Muscle of leg (tissue), 11 donors: ENCODE data around the gene LSP1. TPM values are rescaled to one million over a fixed set of nuclear protein-coding genes. Genes with fewer than 3 reads are reported as not detected.

Source experiments
- DNase-seq: peaks from one replicate; pipeline ENCODE4 v3.0.0; 2013
- H3K27ac ChIP-seq: one replicate; pipeline ENCODE4 v1.5.1; 2013; ENCODE audit warnings: mild to moderate bottlenecking, low read length, control low read depth
- H3K27me3 ChIP-seq: one replicate; pipeline ENCODE4 v1.6.1; 2013; ENCODE audit warnings: low read length; ENCODE audit not compliant: control insufficient read depth, insufficient read depth
- H3K36me3 ChIP-seq: one replicate; pipeline ENCODE4 v1.6.1; 2013; ENCODE audit warnings: low read length; ENCODE audit not compliant: control insufficient read depth, insufficient read depth
- H3K4me1 ChIP-seq: one replicate; pipeline ENCODE4 v1.6.1; 2013; ENCODE audit warnings: low read length; ENCODE audit not compliant: control insufficient read depth, insufficient read depth
- H3K4me3 ChIP-seq: one replicate; pipeline ENCODE4 v1.5.1; 2013; ENCODE audit warnings: low read length, control low read depth
- H3K9me3 ChIP-seq: replicated peaks from 2 replicates; pipeline ENCODE4 v1.6.1; 2013; ENCODE audit warnings: low read depth, low read length; ENCODE audit not compliant: control insufficient read depth
- WGBS: methylation state at CpG from one replicate; pipeline ENCODE4 v1.1.5; 2013; ENCODE audit warnings: missing lambda C conversion rate; ENCODE audit not compliant: insufficient coverage; 5-methylcytosine and 5-hydroxymethylcytosine counted together
- polyA plus RNA-seq, 8 donors: library from polyadenylated mRNA; unstranded; fragments of 120-200 nt; gene quantifications; one replicate each; pipeline versions ENCODE4 v1.2.1 to v1.2.3, GENCODE V29; 2013; ENCODE audit warnings: inconsistent platforms in 1 of 8, low replicate concordance in 1 of 8; ENCODE audit not compliant: insufficient read length in 8 of 8, insufficient read depth in 1 of 8
- total RNA-seq: library from RNA; stranded (reverse); fragments of 120-200 nt; gene quantifications from one replicate; pipeline ENCODE4 v1.2.4, GENCODE V29; 2013

The LSP1 gene
- total and polyA plus RNA-seq, 9 donors: 18.2 to 61.1 (median 42.1) TPM

GRCh38 chr11:1823376-1824220 lies 29.3 kb upstream of the LSP1 start:
- Histone ChIP-seq H3K4me3 (no peak overlapping the region), H3K9me3 (peaks cover 6% of the 10 kb centered on the region), H3K27ac (no peak overlapping the region), H3K4me1 (peaks cover 45% of the 10 kb centered on the region), H3K27me3 (peaks cover 2% of the 10 kb centered on the region), H3K36me3 (no peaks in the 10 kb centered on the region)
- 95% methylated on average over 11 of the region's 19 CpGs for WGBS
- DNase-seq: no peak

- no peaks in the 10 kb centered on the region for H3K36me3 ChIP-seq
- WGBS: 90% methylated on average over 23 of the region's 23 CpGs
- DNase-seq: no peak
- H3K27ac ChIP-seq: no peak overlapping the region
- H3K9me3 ChIP-seq: no peaks in the 10 kb centered on the region
- peaks cover 2% of the 10 kb centered on the region for H3K27me3 ChIP-seq
- H3K4me3 ChIP-seq: no peak overlapping the region
- peaks cover 49% of the 10 kb centered on the region for H3K4me1 ChIP-seq
Observed at GRCh38 chr11:1824221-1825038, 28.5 kb upstream of the LSP1 start.

DNA sequence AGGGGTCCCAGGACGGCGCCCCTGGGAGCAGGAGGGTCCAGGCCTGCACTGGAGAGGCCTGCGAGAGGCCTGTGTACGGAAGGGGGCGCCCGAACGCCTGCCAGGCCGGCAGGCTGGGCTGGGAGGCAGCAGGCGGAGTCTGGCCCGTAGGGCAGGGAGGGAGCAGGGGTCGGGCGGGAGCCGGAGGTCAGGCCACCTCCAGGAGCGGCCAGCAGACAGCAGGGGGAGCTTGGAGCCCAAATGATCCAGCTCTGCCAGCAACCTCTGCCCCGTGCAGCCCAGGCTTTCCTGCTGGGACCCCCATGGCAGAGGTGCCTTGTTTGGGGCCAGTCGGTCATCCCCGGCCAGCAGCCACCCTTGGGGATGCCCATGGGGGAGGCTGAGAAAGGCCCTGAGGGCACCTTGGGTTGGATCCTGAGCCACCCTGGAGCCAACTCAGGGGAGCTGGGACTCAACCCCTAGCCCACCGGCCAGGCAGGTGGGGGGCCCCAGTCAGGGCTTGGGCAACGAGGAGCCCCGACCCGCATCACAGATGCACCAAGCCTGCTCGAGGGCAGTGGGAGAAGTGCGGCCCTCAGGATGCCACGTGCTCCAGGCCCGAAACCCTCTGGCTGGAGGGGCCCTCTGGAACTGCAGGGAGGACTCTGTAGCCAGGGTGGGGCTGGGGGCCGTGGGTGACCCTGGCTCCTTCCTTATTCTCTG lies 27.7 kb upstream of the LSP1 start:
- Histone ChIP-seq H3K27me3 (peaks cover 2% of the 10 kb centered on the region), H3K9me3 (no peaks in the 10 kb centered on the region), H3K36me3 (no peaks in the 10 kb centered on the region), H3K4me3 (no peak overlapping the region), H3K27ac (no peak overlapping the region), H3K4me1 (peaks cover 53% of the 10 kb centered on the region)
- DNase-seq: no peak
- WGBS: 46% methylated on average over 26 of the region's 26 CpGs

DNA sequence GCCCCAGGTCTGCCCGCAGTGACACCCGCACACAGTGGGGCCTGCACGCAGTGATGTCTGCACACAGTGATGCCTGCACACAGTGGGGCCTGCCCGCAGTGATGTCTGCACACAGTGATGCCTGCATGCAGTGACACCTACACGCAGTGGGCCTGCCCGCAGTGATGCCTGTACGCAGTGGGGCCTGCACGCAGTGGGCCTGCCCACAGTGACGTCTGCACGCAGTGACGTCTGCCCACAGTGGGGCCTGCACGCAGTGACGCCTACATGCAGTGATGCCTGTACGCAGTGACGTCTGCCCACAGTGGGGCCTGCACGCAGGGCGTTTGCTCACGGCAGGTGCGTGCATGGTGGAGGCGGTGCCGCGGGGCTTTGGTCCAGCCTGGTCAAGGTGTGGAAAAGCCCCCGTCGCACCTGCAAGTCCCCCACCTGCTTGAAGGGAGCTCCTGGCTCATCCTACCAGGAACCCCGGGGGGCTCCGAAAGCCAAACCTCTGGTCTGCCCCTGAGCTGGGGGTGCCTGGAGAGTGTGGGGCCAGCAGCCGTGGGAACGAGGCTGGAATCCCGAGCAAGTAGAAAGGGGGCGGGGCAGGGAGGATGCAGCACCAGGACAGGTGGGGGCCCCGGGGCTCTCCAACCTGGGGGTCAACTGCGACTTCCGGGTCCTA lies 27.0 kb upstream of the LSP1 start:
- Histone ChIP-seq H3K9me3 (no peaks in the 10 kb centered on the region), H3K4me1 (peaks cover 58% of the 10 kb centered on the region), H3K4me3 (no peak overlapping the region), H3K36me3 (no peaks in the 10 kb centered on the region), H3K27ac (no peak overlapping the region), H3K27me3 (peaks cover 2% of the 10 kb centered on the region)
- DNase-seq: no peak
- 86% methylated on average over 29 of the region's 33 CpGs for WGBS

DNA sequence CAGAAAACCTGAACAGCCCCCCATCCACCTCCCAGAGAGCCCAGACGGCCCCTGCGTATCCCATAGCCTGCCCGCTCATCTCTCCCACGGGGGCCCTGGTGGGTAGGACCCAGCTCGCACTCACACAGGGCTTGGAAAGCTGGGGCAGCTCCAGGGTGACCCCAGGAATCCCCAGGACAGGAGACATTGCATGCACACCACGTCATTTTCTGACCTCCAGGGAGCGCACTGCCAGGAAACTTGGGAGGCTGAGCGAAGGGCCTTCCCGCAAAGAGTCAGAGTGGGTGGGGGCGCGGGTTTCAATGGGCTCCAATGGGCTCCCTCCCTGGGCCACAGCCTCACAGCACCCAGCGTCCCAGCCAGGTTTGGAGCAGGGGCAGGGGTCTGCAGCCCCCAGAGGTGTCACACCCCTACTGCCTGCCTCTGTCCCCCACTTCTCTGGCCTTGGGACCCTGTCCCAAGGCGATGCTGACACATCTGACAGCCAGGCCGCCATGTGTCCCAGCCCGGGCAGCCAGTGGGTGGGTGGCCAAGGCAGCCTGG lies 26.3 kb upstream of the LSP1 start:
- 60% methylated on average over 14 of the region's 15 CpGs for WGBS
- Histone ChIP-seq H3K27me3 (peaks cover 5% of the 10 kb centered on the region), H3K4me3 (no peak overlapping the region), H3K27ac (peak overlapping the region; percentile 57), H3K9me3 (no peaks in the 10 kb centered on the region), H3K36me3 (no peaks in the 10 kb centered on the region), H3K4me1 (peaks cover 62% of the 10 kb centered on the region)
- DNase-seq: no peak

DNA sequence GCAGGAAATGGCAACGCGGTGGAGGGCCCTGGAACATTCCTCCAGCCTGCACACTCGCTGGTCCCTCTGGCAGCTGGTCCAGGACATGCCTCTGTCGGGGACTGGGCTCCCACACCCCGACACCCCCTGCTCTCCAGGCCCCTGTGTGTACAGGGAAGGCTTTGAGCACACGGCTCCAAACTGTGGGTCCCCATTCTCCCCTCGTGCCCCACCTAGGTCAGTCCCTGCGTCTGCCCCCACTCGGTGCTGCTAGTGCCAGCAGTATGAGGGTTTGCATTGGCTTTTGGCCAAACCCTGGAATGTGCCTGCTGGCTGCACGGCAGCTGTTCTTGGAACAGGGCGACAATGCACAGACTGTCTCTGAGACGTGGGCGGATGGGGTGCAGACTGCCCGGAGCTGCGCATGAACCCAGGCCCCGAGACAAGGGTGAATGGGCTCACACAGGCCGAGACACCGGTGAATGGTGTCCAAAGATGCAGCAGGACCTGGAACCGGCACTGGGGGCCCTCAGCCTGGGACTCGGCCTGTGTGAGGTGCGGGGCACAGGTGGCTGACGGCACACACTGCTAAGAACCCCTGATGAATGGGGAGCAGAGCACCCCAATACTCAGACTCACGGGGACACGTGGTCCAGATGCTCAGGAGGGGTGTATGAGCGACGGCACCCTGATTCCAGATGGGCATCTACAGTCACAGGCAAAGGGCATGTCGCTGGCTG lies 25.6 kb upstream of the LSP1 start:
- H3K27ac ChIP-seq: peak overlapping the region; percentile 57
- WGBS: 51% methylated on average over 27 of the region's 27 CpGs
- H3K4me1 ChIP-seq: peaks cover 68% of the 10 kb centered on the region
- no peaks in the 10 kb centered on the region for H3K9me3 ChIP-seq
- peaks cover 5% of the 10 kb centered on the region for H3K27me3 ChIP-seq
- peak; percentile 88 for DNase-seq
- no peaks in the 10 kb centered on the region for H3K36me3 ChIP-seq
- H3K4me3 ChIP-seq: no peak overlapping the region

GRCh38 chr11:1827931-1828330 lies 25.0 kb upstream of the LSP1 start:
- Histone ChIP-seq H3K36me3 (no peaks in the 10 kb centered on the region), H3K27ac (no peak overlapping the region), H3K4me1 (peaks cover 71% of the 10 kb centered on the region), H3K9me3 (no peaks in the 10 kb centered on the region), H3K4me3 (no peak overlapping the region), H3K27me3 (peaks cover 4% of the 10 kb centered on the region)
- 76% methylated on average over 19 of the region's 19 CpGs for WGBS
- no peak for DNase-seq

DNA sequence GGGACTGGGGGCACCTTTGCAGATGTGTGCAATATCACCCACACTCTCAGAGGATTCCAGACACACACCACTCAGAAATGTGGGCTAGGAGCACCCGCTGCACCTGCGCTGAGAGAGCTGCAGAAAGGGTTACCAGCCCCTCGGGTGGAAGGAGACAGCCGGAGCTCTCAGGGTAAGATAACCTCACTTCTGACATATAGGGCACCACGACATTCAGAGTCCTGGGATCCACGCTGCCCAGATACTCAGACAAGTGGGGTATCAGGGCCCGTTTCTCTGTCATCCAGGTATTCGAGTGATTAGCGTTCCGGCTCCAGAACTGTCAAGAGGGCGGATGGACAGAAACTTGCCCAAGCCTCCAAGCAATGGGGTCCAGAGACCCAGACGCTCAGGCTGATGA lies 24.3 kb upstream of the LSP1 start:
- peaks cover 2% of the 10 kb centered on the region for H3K27me3 ChIP-seq
- 77% methylated on average over 10 of the region's 12 CpGs for WGBS
- no peak for DNase-seq

More for the DNA sequence above, 24.3 kb upstream of the LSP1 start:
- Histone ChIP-seq H3K36me3 (no peaks in the 10 kb centered on the region), H3K4me3 (no peak overlapping the region), H3K27ac (no peak overlapping the region), H3K9me3 (no peaks in the 10 kb centered on the region), H3K4me1 (peaks cover 76% of the 10 kb centered on the region)
